HUES6 (cell line): ENCODE results near the gene TTC39B.

Experiments
- H3K27ac ChIP-seq: 2 replicates; pipeline ENCODE4 v1.7.0; 2013; ENCODE audit warnings: low read depth, mild to moderate bottlenecking, low read length, inconsistent platforms
- H3K27me3 ChIP-seq: 2 replicates; pipeline ENCODE4 v1.6.1; 2013; ENCODE audit warnings: low read length; ENCODE audit not compliant: control insufficient read depth, insufficient read depth
- H3K36me3 ChIP-seq: 2 replicates; pipeline ENCODE4 v1.6.1; 2013; ENCODE audit warnings: low read length; ENCODE audit not compliant: control insufficient read depth, insufficient read depth
- H3K4me1 ChIP-seq: 2 replicates; pipeline ENCODE4 v1.6.1; 2013; ENCODE audit warnings: low read length; ENCODE audit not compliant: control insufficient read depth, insufficient read depth
- H3K4me3 ChIP-seq: 2 replicates; pipeline ENCODE4 v1.5.1; 2013; ENCODE audit warnings: low read depth, low read length
- H3K9ac ChIP-seq: one replicate; pipeline ENCODE4 v1.6.1; 2013; ENCODE audit warnings: mild to moderate bottlenecking, low read length
- H3K9me3 ChIP-seq: 2 replicates; pipeline ENCODE4 v1.6.1; 2013; ENCODE audit warnings: low read depth, low read length; ENCODE audit not compliant: control insufficient read depth, insufficient read depth

The TTC39B gene

GRCh38 chr9:15306757-15307522 lies at the start of gene TTC39B:
Gene TTC39B, minus strand, starts transcription at chr9:15307216. Its CDS starts 91 bp downstream, at chr9:15307125.
- no peaks in the 10 kb centered on the region for H3K27me3 ChIP-seq
- H3K36me3 ChIP-seq = no peaks in the 10 kb centered on the region
- H3K9me3 ChIP-seq = no peaks in the 10 kb centered on the region
- H3K27ac ChIP-seq = peak within 1 kb of the TSS; percentile 77; the same call in 1 of the 2 replicates
- peak within 1 kb of the TSS; percentile 83 for H3K9ac ChIP-seq
- H3K4me1 ChIP-seq = peaks cover 14% of the 10 kb centered on the region
- H3K4me3 ChIP-seq = peak within 1 kb of the TSS; percentile 98

GRCh38 chr9:15355669-15356068 lies 48.7 kb upstream of the TTC39B start:
- Histone ChIP-seq H3K9ac (peak overlapping the region; percentile 71), H3K27ac (peak overlapping the region; percentile 87), H3K4me1 (peaks cover 25% of the 10 kb centered on the region), H3K36me3 (no peaks in the 10 kb centered on the region; the same call in 1 of the 2 replicates), H3K4me3 (no peak overlapping the region), H3K9me3 (peaks cover 14% of the 10 kb centered on the region; the same call in 1 of the 2 replicates), H3K27me3 (no peaks in the 10 kb centered on the region)

GRCh38 chr9:15354713-15355112 lies 47.7 kb upstream of the TTC39B start:
- H3K4me3 ChIP-seq = no peak overlapping the region
- peak overlapping the region; percentile 87 for H3K27ac ChIP-seq
- peak overlapping the region; percentile 71 for H3K9ac ChIP-seq
- no peaks in the 10 kb centered on the region; the same call in 1 of the 2 replicates for H3K36me3 ChIP-seq
- H3K9me3 ChIP-seq = peaks cover 13% of the 10 kb centered on the region; the same call in 1 of the 2 replicates
- peaks cover 25% of the 10 kb centered on the region for H3K4me1 ChIP-seq
- no peaks in the 10 kb centered on the region for H3K27me3 ChIP-seq

- no peak overlapping the region for H3K9ac ChIP-seq
- peaks cover 25% of the 10 kb centered on the region for H3K4me1 ChIP-seq
- peak overlapping the region; percentile 87; the same call in 1 of the 2 replicates for H3K27ac ChIP-seq
- H3K36me3 ChIP-seq = no peaks in the 10 kb centered on the region; the same call in 1 of the 2 replicates
- peaks cover 10% of the 10 kb centered on the region; the same call in 1 of the 2 replicates for H3K9me3 ChIP-seq
- no peak overlapping the region for H3K4me3 ChIP-seq
- no peaks in the 10 kb centered on the region for H3K27me3 ChIP-seq
Observed at GRCh38 chr9:15353892-15354291, 46.9 kb upstream of the TTC39B start.

- no peaks in the 10 kb centered on the region for H3K27me3 ChIP-seq
- no peak overlapping the region for H3K4me3 ChIP-seq
- H3K9ac ChIP-seq = no peak overlapping the region
- no peaks in the 10 kb centered on the region; the same call in 1 of the 2 replicates for H3K36me3 ChIP-seq
- no peak overlapping the region for H3K27ac ChIP-seq
- H3K4me1 ChIP-seq = peaks cover 23% of the 10 kb centered on the region
- peaks cover 7% of the 10 kb centered on the region; the same call in 1 of the 2 replicates for H3K9me3 ChIP-seq
Observed at GRCh38 chr9:15352306-15352705, 45.3 kb upstream of the TTC39B start.

- Histone ChIP-seq H3K27ac (no peak overlapping the region), H3K36me3 (no peaks in the 10 kb centered on the region; the same call in 1 of the 2 replicates), H3K4me1 (peaks cover 17% of the 10 kb centered on the region), H3K4me3 (no peak overlapping the region), H3K9me3 (peaks cover 7% of the 10 kb centered on the region; the same call in 1 of the 2 replicates), H3K27me3 (no peaks in the 10 kb centered on the region), H3K9ac (no peak overlapping the region)
Observed at GRCh38 chr9:15349892-15350761, 43.1 kb upstream of the TTC39B start.

- Histone ChIP-seq H3K9ac (no peak overlapping the region), H3K4me1 (peaks cover 10% of the 10 kb centered on the region; the same call in 1 of the 2 replicates), H3K36me3 (no peaks in the 10 kb centered on the region), H3K27me3 (no peaks in the 10 kb centered on the region), H3K4me3 (no peak overlapping the region), H3K9me3 (peaks cover 11% of the 10 kb centered on the region; the same call in 1 of the 2 replicates), H3K27ac (no peak overlapping the region)
Observed at GRCh38 chr9:15346837-15347236, 39.8 kb upstream of the TTC39B start.

GRCh38 chr9:15344191-15344590 lies 37.2 kb upstream of the TTC39B start:
- Histone ChIP-seq H3K36me3 (no peaks in the 10 kb centered on the region), H3K27me3 (no peaks in the 10 kb centered on the region), H3K4me1 (peaks cover 10% of the 10 kb centered on the region; the same call in 1 of the 2 replicates), H3K9me3 (peaks cover 15% of the 10 kb centered on the region; the same call in 1 of the 2 replicates), H3K9ac (no peak overlapping the region), H3K4me3 (no peak overlapping the region), H3K27ac (no peak overlapping the region)

- H3K9ac ChIP-seq = no peak overlapping the region
- no peak overlapping the region for H3K27ac ChIP-seq
- H3K36me3 ChIP-seq = no peaks in the 10 kb centered on the region
Observed at GRCh38 chr9:15333376-15333881, 26.4 kb upstream of the TTC39B start.

GRCh38 chr9:15332939-15333338 lies 25.9 kb upstream of the TTC39B start:
- no peaks in the 10 kb centered on the region for H3K27me3 ChIP-seq
- no peak overlapping the region for H3K4me3 ChIP-seq
- no peak overlapping the region for H3K9ac ChIP-seq
- H3K36me3 ChIP-seq = no peaks in the 10 kb centered on the region
- H3K27ac ChIP-seq = no peak overlapping the region
- H3K4me1 ChIP-seq = no peaks in the 10 kb centered on the region
- peaks cover 9% of the 10 kb centered on the region; the same call in 1 of the 2 replicates for H3K9me3 ChIP-seq

More at GRCh38 chr9:15333376-15333881, 26.4 kb upstream of the TTC39B start:
- H3K9me3 ChIP-seq = peaks cover 9% of the 10 kb centered on the region; the same call in 1 of the 2 replicates
- H3K27me3 ChIP-seq = no peaks in the 10 kb centered on the region
- H3K4me3 ChIP-seq = no peak overlapping the region
- H3K4me1 ChIP-seq = no peaks in the 10 kb centered on the region
